Bronchial epithelial cell (primary cell): ENCODE measurements around the gene ATP5F1B. TPM values are rescaled to one million over a fixed set of nuclear protein-coding genes. Genes with fewer than 3 reads are reported as not detected.

Source experiments
- DNase-seq: peaks from one replicate; pipeline ENCODE4 v3.0.0-alpha.2; 2010; ENCODE audit warnings: low read depth
- FAIRE-seq: peaks from 2 replicates; lab custom pipeline; 2011; peaks lifted over from hg19 to GRCh38; lab: Jason Lieb, UNC
- H3K27me3 ChIP-seq: 2 replicates; pipeline ENCODE4 v1.5.1; 2011; ENCODE audit warnings: low read length; ENCODE audit not compliant: control insufficient read depth, insufficient read depth
- H3K36me3 ChIP-seq: 2 replicates; pipeline ENCODE4 v1.5.1; 2011; ENCODE audit warnings: low read length; ENCODE audit not compliant: control insufficient read depth, insufficient read depth
- H3K4me3 ChIP-seq: 2 replicates; pipeline ENCODE4 v1.5.1; 2011; ENCODE audit warnings: mild to moderate bottlenecking, low read depth, low read length, control low read depth
- CTCF ChIP-seq: IDR thresholded peaks from 2 replicates; pipeline ENCODE4 v1.5.1; 2011; ENCODE audit warnings: mild to moderate bottlenecking, moderate library complexity, low read length, control low read depth, inconsistent platforms; ENCODE audit not compliant: insufficient read depth, severe bottlenecking
- total RNA-seq: library from RNA; depleted of rRNA; stranded (reverse); fragments of >200 nt; gene quantifications from 2 replicates; pipeline ENCODE4 v1.2.1, GENCODE V29; 2014

ATP5F1B gene
- total RNA-seq, 1 donor from 2014 or later = 519 TPM

- Histone ChIP-seq H3K27me3 (no peaks in the 10 kb centered on the region), H3K4me3 (no peak overlapping the region), H3K36me3 (peaks cover 16% of the 10 kb centered on the region)
- no peak for FAIRE-seq
- no peak for DNase-seq
- no peak for TF ChIP-seq CTCF
Measured at GRCh38 chr12:56591961-56592360, 53.8 kb downstream of the ATP5F1B start.

DNA sequence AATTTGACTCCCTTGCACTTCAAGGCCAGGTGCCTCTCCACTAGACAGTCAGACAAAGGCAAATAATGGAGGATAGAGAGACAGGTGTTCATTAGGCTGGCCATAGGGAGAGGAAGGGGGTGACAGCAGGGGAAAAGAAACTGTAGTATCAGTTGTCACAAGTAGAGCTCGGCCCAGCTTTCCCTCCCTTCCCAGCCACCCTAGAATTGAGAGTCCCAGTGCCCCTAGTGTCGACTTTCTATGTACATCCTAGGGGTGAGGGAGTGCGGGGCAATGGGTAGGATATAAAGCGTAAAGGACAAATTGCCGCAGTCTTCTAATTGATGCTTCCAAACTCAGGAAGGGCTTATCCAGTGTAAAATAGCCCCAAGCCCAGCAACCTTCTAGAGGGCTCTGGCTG is 54.7 kb downstream of the ATP5F1B start:
- no peak for FAIRE-seq
- Histone ChIP-seq H3K27me3 (no peaks in the 10 kb centered on the region), H3K4me3 (no peak overlapping the region), H3K36me3 (peaks cover 16% of the 10 kb centered on the region)
- TF ChIP-seq CTCF = no peak
- DNase-seq = no peak

DNA sequence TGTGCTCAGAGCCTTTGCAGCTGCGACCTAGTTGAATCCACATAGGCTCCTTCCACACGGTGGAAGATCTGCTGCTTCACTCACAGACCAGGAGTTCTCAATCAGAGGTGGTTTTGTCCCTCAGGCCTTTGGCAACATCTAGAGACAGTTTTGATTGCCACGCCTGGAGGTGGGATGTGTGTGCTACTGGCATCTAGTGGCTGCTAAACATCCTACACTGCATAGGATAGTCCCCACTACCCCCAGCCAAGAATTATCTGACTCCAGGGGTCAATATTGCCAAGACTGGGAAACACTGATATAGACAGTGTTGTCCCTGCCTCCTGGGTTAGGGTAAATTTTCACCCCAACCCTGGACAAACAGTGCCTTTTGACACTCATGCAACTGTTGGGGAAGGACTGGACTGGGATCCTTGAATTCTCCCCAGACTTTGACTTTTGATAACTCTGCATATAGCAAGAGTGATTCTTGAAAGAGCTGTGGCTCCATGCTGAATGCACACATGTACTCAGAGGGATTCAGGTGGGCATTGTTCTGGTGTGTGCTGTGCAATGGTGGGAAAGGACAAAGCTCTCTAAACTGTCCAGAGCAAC is 55.5 kb downstream of the ATP5F1B start:
- peak; percentile 58 for TF ChIP-seq CTCF
- Histone ChIP-seq H3K36me3 (peaks cover 14% of the 10 kb centered on the region), H3K27me3 (no peaks in the 10 kb centered on the region), H3K4me3 (no peak overlapping the region)
- no peak for FAIRE-seq
- DNase-seq = no peak

DNA sequence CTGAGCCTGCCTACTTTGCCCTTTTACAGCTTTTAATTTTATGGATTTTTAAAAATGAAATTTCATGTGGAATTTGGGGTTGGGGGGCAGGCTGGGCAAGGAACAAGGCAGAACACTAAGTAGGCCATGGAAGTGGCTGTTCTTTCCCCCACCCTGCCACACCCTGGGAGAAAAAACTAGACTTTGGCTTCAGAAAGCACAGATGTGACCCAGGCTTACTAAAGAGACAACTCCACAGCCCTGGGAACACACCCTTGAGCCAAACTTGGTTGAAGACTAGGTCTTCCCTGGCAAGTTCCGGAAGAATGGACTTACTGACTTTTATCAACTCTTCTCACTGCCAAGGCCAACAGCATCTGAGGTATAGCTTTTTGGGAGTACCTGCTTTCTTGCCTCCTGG is 56.0 kb downstream of the ATP5F1B start:
- Histone ChIP-seq H3K27me3 (no peaks in the 10 kb centered on the region), H3K4me3 (no peak overlapping the region), H3K36me3 (peaks cover 14% of the 10 kb centered on the region)
- FAIRE-seq (no peak), DNase-seq (no peak)
- no peak for TF ChIP-seq CTCF

Other genes with a start within 250 kb of the ATP5F1B start
- 3.4 and 3.6 TPM in 2 replicates for gene TIMELESS, start 196.6 kb downstream of the ATP5F1B start, total RNA-seq
- 0.26 TPM in 1 of 2 replicates, not detected in the other for gene MIP, start 191.3 kb downstream of the ATP5F1B start, total RNA-seq
- 1.1 and 1.3 TPM in 2 replicates for gene SPRYD4, start 177.4 kb downstream of the ATP5F1B start, total RNA-seq
- gene GLS2, start 157.8 kb downstream of the ATP5F1B start, total RNA-seq = 5.2 and 6.1 TPM in 2 replicates
- gene RBMS2, start 124.2 kb downstream of the ATP5F1B start, total RNA-seq = 9.2 and 11.0 TPM in 2 replicates
- 10.8 and 19.1 TPM in 2 replicates for gene BAZ2A, start 15.7 kb downstream of the ATP5F1B start, total RNA-seq
- 58.4 and 64.3 TPM in 2 replicates for gene PTGES3, start 42.3 kb upstream of the ATP5F1B start, total RNA-seq
- gene NACA, start 79.3 kb upstream of the ATP5F1B start, total RNA-seq = 1,412 and 1,419 TPM in 2 replicates
- 3.2 and 3.7 TPM in 2 replicates for gene PRIM1, start 106.3 kb upstream of the ATP5F1B start, total RNA-seq
- under 0.01 TPM in 1 of 2 replicates, not detected in the other for gene HSD17B6, start 117.3 kb upstream of the ATP5F1B start, total RNA-seq